Heart left ventricle (tissue), 13 donors: ENCODE measurements around the gene RNF213.

Experiments
- CTCF ChIP-seq, 12 donors: fragments of 200-600 bp; sonication (generic) in 4 of 12; IDR thresholded peaks; one replicate each; pipeline versions ENCODE4 v1.5.0 to v1.8.0; 2018 to 2022; ENCODE audit warnings: antibody characterized with exemption in 12 of 12, mild to moderate bottlenecking in 5 of 12
- POLR2A ChIP-seq, 2 donors: fragments of 450-650 bp; IDR thresholded peaks; one replicate each; pipeline ENCODE4 v1.6.1; 2017; ENCODE audit warnings: antibody characterized with exemption in 2 of 2, mild to moderate bottlenecking in 2 of 2, moderate library complexity in 2 of 2
- donor health status: ischemic (EF 13 %, LVEDD 7.1; RV severe dilation, severe dysfunction).
- donor health status: DM: no; HTN: yes; CAD: no.
- donor health status: DM: no; HTN: no; CAD: no.
- donor health status: ischemic (EF 25% LVEDD 6.9; RV normal size, moderate dysfunction).
- donor health status: ischemic (EF 25% LVEDD 5.7; RV mildly dilated, moderate dysfunction).
- donor health status: ischemic (EF 35%, LVEDD 5.7; RV mildly dilated, moderate dysfunction).
- donor health status: nonischemic (EF 11% LVEDD 7.7; RV severe dilation, severe dysfunction).
- donor health status: DM: yes; HTN: yes; CAD: no.
- donor health status: PGD.
- donor health status: ischemic (EF 29% LVEDD 5.4; RV normal size, mild dysfunction).
- donor health status: nonischemic (EF 23%, LVEDD 6.1; RV moderate dilation, normal function).

- TF ChIP-seq CTCF (IDR thresholded peaks at IDR 0.05) (no peak), POLR2A (IDR thresholded peaks at IDR 0.05) (no peak)
Measured at GRCh38 chr17:80339118-80339517, 78.5 kb downstream of the RNF213 start.
